Gastrocnemius medialis (tissue), 4 donors: ENCODE data around the gene DRICH1. TPM values are rescaled to one million over a fixed set of nuclear protein-coding genes. Genes with fewer than 3 reads are reported as not detected.
A peak's percentile ranks its signal among the peaks of the same experiment; 100 is the strongest.

Experiments
- ATAC-seq, 2 donors: fragments of 150-250 bp; one replicate each; pipeline ENCODE4 v1.9.1; 2016
- DNase-seq, 2 donors: peaks; one replicate each; pipeline ENCODE4 v3.0.0-alpha.2; 2019
- H3K27ac ChIP-seq, 4 donors: fragments of 200-600 bp; sonication (generic); 1 replicate in 1 of 4; 2 replicates in 3 of 4; pipeline ENCODE4 v1.5.1; 2016 to 2018; ENCODE audit warnings: mild to moderate bottlenecking in 2 of 4, moderate library complexity in 1 of 4
- H3K27me3 ChIP-seq, 3 donors: fragments of 200-600 bp; sonication (generic) in 2 of 3; 1 replicate in 1 of 3; 2 replicates in 2 of 3; pipeline versions ENCODE4 v1.5.1 to v1.6.0; 2016 to 2019; ENCODE audit warnings: mild to moderate bottlenecking in 1 of 3, moderate library complexity in 1 of 3
- H3K36me3 ChIP-seq, 2 donors: fragments of 200-600 bp; sonication (generic) in 1 of 2; one replicate each; pipeline ENCODE4 v1.5.1; 2017 to 2018
- H3K4me1 ChIP-seq, 2 donors: fragments of 200-600 bp; sonication (generic) in 1 of 2; one replicate each; pipeline ENCODE4 v1.5.1; 2016 to 2017; ENCODE audit warnings: mild to moderate bottlenecking in 2 of 2
- H3K4me3 ChIP-seq, 4 donors: fragments of 200-600 bp; sonication (generic) in 3 of 4; 1 replicate in 1 of 4; 2 replicates in 3 of 4; pipeline ENCODE4 v1.5.1; 2016 to 2019; ENCODE audit warnings: mild to moderate bottlenecking in 2 of 4
- H3K9me3 ChIP-seq, 3 donors: fragments of 200-600 bp; sonication (generic) in 2 of 3; 1 replicate in 1 of 3; 2 replicates in 2 of 3; pipeline ENCODE4 v1.5.1; 2016 to 2019
- POLR2A ChIP-seq, 2 donors: fragments of 450-650 bp; IDR thresholded peaks; one replicate each; pipeline ENCODE4 v1.6.1; 2017; ENCODE audit warnings: antibody characterized with exemption in 2 of 2, mild to moderate bottlenecking in 2 of 2, moderate library complexity in 2 of 2
- in situ Hi-C, 4 donors: fragments of 200-750 bp; cut with MboI; loops; one replicate each; pipeline versions ENCODE4 v1.15.0 to v1.8.0; 2017; ENCODE audit warnings: low sequenced_read_pairs in 4 of 4
- intact Hi-C: fragments of 100-400 bp; cut with DNase I; formaldehyde crosslinking; loops from one replicate; pipeline ENCODE4 v1.15.1; 2023; ENCODE audit warnings: low total_unique reads
- total RNA-seq, 4 donors: library from RNA; depleted of rRNA; stranded (reverse); fragments of >200 nt; gene quantifications; one replicate each; pipeline versions ENCODE4 v1.1.0 to v1.2.3, GENCODE V29; 2016
- TF ChIP-seq, protein P1 (sequence below), 5 experiments: fragments of 450-650 bp in 3 of 5; fragments of 200-600 bp in 2 of 5; sonication (generic) in 2 of 5; IDR thresholded peaks in 4 of 5; conservative IDR thresholded peaks in 1 of 5; 1 replicate in 4 of 5; 2 replicates in 1 of 5; pipeline ENCODE4 v1.5.1; 2016 to 2019; ENCODE audit warnings: antibody characterized with exemption in 5 of 5, mild to moderate bottlenecking in 3 of 5, moderate library complexity in 3 of 5

Gene DRICH1
- total RNA-seq, 4 donors from 2014 or later, result not detected

DNA sequence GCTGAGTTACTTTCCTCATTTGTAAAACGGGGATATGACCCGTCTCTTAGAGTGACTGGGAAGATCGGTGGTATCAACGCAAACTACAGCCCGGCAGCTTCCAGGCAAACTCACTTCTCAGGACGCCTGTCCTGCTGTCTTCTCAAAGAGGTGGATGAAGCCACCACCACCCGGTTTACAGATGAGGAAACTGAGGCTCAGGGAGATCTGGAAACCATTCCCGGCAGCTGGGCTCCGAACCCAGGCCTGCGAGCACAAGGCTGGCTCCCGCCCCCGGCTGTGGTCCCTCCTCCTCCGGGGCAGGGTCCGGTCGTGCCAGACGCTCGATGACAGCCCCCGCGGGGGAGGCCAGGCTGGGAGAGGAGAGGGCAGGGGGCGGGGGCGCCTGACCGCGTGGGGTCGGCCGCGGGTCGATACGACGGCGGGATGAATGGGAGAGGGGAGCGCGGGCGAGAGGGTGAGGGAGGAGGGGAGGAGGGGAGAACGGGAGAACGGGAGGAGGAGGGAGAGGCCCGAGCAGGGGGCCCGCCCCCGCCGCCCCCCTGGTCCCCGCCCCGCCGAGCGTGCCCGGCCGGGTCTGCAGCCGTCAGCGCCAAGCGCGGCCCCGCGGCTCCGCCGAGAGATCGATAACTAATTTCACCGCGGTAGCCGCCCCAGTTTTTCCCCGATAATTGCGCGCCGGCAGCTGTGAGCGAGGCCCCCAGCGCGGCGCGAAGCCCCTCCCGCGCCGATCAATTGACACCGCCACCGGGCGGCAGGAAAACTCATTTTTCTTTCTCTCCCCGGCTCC, 66.0 kb downstream of the DRICH1 start:
- no peaks in the 10 kb centered on the region for H3K36me3 ChIP-seq
- H3K4me3 ChIP-seq, result peak overlapping the region in 3 of 4 donors; percentile 29 to 58 (median 43)
- no peak for DNase-seq
- in situ Hi-C loops, result no loop called here
- no peaks in the 10 kb centered on the region for H3K4me1 ChIP-seq
- intact Hi-C loops, result no loop called here
- TF ChIP-seq, protein P1, sequence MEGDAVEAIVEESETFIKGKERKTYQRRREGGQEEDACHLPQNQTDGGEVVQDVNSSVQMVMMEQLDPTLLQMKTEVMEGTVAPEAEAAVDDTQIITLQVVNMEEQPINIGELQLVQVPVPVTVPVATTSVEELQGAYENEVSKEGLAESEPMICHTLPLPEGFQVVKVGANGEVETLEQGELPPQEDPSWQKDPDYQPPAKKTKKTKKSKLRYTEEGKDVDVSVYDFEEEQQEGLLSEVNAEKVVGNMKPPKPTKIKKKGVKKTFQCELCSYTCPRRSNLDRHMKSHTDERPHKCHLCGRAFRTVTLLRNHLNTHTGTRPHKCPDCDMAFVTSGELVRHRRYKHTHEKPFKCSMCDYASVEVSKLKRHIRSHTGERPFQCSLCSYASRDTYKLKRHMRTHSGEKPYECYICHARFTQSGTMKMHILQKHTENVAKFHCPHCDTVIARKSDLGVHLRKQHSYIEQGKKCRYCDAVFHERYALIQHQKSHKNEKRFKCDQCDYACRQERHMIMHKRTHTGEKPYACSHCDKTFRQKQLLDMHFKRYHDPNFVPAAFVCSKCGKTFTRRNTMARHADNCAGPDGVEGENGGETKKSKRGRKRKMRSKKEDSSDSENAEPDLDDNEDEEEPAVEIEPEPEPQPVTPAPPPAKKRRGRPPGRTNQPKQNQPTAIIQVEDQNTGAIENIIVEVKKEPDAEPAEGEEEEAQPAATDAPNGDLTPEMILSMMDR (IDR thresholded peaks at IDR 0.05 in 4 of 5, conservative IDR thresholded peaks at IDR 0.05 in 1 of 5), result no peak
- TF ChIP-seq POLR2A (IDR thresholded peaks at IDR 0.05), result no peak
- H3K27me3 ChIP-seq, result peaks cover 24 to 37% (median 32%) of the 10 kb centered on the region in 3 donors
- H3K9me3 ChIP-seq, result no peaks in the 10 kb centered on the region
- no peak overlapping the region for H3K27ac ChIP-seq
- no peak for ATAC-seq

DNA sequence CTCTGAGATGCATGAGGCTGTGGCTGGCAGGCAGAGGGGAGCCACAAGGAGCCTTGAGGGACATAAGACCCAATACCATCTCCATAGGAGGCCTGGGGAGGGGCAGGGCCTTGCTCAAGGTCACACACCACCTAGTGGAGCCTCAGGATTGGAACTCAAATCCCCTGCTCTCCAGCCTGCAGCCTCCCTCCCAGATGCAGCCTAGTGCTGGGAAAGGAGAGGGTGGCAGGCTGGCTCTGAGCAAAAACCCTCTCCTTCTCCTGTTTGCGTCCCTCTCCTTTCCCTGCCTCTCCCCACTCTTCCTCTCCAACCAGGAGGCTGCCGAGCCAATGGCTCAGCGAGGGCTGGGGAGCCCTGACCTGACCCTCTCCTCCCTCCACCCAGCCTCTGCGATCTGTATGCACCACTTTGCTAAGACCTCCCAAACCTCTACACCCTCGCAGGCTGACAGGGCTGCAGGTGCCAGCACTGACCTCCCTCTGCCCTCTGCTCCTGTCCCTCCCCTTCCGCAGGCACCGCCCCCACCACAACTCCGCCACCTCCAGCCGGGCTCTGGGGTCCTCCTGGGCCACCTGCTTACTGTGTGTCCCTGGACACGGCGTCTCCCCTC, 66.7 kb downstream of the DRICH1 start:
- DNase-seq (no peak), ATAC-seq (no peak)
- peaks cover 24 to 37% (median 32%) of the 10 kb centered on the region in 3 donors for H3K27me3 ChIP-seq
- in situ Hi-C loops (no loop called here), intact Hi-C loops (no loop called here)
- H3K4me1 ChIP-seq, result no peaks in the 10 kb centered on the region
- H3K4me3 ChIP-seq, result peak overlapping the region in 3 of 4 donors; percentile 29 to 58 (median 43)
- H3K27ac ChIP-seq, result no peak overlapping the region
- H3K36me3 ChIP-seq, result no peaks in the 10 kb centered on the region
- no peaks in the 10 kb centered on the region for H3K9me3 ChIP-seq
- TF ChIP-seq, protein P1 (IDR thresholded peaks at IDR 0.05 in 4 of 5, conservative IDR thresholded peaks at IDR 0.05 in 1 of 5), result no peak
- no peak for TF ChIP-seq POLR2A (IDR thresholded peaks at IDR 0.05)

DNA sequence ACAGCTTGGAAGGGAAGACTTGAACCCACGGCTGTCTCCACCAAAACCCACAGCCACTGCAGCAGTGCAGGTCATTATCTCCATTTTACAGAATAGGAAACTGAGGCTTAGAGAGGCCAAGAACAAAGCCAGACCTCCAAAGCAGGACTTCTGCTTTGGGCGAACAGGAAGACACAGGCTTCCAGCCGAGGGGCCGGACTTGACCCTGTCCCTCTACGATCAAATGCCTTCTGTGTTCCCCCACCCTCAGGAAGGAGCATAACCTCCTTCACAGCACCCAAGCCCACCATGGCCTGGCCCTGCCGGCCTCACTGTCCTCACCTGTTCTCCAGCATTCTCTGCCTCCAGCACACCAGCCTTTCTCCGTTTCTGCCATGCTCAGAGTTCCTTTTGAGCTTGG, 67.8 kb downstream of the DRICH1 start:
- DNase-seq (no peak), ATAC-seq (no peak)
- Histone ChIP-seq H3K9me3 (no peaks in the 10 kb centered on the region), H3K27me3 (peaks cover 24 to 42% (median 32%) of the 10 kb centered on the region in 3 donors), H3K4me3 (no peak overlapping the region), H3K27ac (no peak overlapping the region), H3K36me3 (no peaks in the 10 kb centered on the region), H3K4me1 (no peaks in the 10 kb centered on the region)
- intact Hi-C loops (no loop called here), in situ Hi-C loops (no loop called here)
- TF ChIP-seq POLR2A (IDR thresholded peaks at IDR 0.05), result no peak
- TF ChIP-seq, protein P1 (IDR thresholded peaks at IDR 0.05 in 4 of 5, conservative IDR thresholded peaks at IDR 0.05 in 1 of 5), result no peak

DNA sequence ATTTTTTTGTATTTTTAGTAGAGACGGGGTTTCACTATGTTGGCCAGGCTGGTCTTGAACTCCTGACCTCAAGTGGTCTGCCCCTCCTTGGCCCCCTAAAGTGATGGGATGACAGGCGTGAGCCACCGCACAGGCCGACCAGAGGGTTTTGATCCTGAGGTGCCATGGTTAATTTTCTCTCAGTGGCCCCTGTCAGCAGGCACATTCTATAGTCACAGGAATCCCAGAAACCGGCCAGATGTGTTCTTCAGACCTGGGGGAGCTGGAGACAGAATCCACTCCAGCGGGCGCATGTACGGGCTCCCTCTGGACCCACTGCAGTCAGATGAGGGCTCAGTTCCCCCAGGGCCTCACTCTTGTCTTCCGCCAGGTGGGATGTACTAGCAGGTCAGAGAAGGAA, 69.0 kb downstream of the DRICH1 start:
- H3K4me1 ChIP-seq, result no peaks in the 10 kb centered on the region
- no peak for TF ChIP-seq POLR2A (IDR thresholded peaks at IDR 0.05)
- TF ChIP-seq, protein P1 (IDR thresholded peaks at IDR 0.05 in 4 of 5, conservative IDR thresholded peaks at IDR 0.05 in 1 of 5), result no peak
- in situ Hi-C loops (no loop called here), intact Hi-C loops (no loop called here)
- DNase-seq (no peak), ATAC-seq (no peak)
- no peaks in the 10 kb centered on the region for H3K36me3 ChIP-seq
- no peak overlapping the region for H3K27ac ChIP-seq
- H3K4me3 ChIP-seq, result no peak overlapping the region
- no peaks in the 10 kb centered on the region for H3K9me3 ChIP-seq
- peaks cover 24 to 43% (median 32%) of the 10 kb centered on the region in 3 donors for H3K27me3 ChIP-seq
